HG03521 (cell line): Measurements from ENCODE around the gene ADARB2.

ENCODE experiments used
- ATAC-seq: cut with Tn5 transposase; IDR thresholded peaks from one replicate; pipeline ENCODE4 v1.9.1; 2021; ENCODE audit warnings: mild to moderate bottlenecking, moderate library complexity; ENCODE audit not compliant: unreplicated experiment

The ADARB2 gene

GRCh38 chr10:1687190-1687589, 50.1 kb downstream of the ADARB2 start:
- no peak for ATAC-seq

- no peak for ATAC-seq
These were observed 50.9 kb downstream of the ADARB2 start for GRCh38 chr10:1686491-1686749.

- no peak for ATAC-seq
These were observed 51.4 kb downstream of the ADARB2 start for GRCh38 chr10:1685699-1686490.

GRCh38 chr10:1684991-1685390, 52.3 kb downstream of the ADARB2 start:
- no peak for ATAC-seq

- no peak for ATAC-seq
These were observed 53.7 kb downstream of the ADARB2 start for GRCh38 chr10:1683649-1684048.

GRCh38 chr10:1679821-1680650, 57.3 kb downstream of the ADARB2 start:
- no peak for ATAC-seq

- no peak for ATAC-seq
These were observed 59.2 kb downstream of the ADARB2 start for GRCh38 chr10:1678084-1678483.

- ATAC-seq: no peak
These were observed 59.9 kb downstream of the ADARB2 start for GRCh38 chr10:1677307-1677939.

- ATAC-seq: no peak
These were observed 62.8 kb downstream of the ADARB2 start for GRCh38 chr10:1674501-1674900.

GRCh38 chr10:1673568-1674345, 63.6 kb downstream of the ADARB2 start:
- no peak for ATAC-seq

GRCh38 chr10:1672001-1672781, 65.1 kb downstream of the ADARB2 start:
- ATAC-seq: no peak

GRCh38 chr10:1671366-1672000, 65.8 kb downstream of the ADARB2 start:
- no peak for ATAC-seq

- ATAC-seq: no peak
These were observed 66.6 kb downstream of the ADARB2 start for GRCh38 chr10:1670541-1671365.

GRCh38 chr10:1669433-1669832, 67.9 kb downstream of the ADARB2 start:
- ATAC-seq: no peak

- ATAC-seq: no peak
These were observed 68.9 kb downstream of the ADARB2 start for GRCh38 chr10:1668399-1668798.

- ATAC-seq: no peak
These were observed 69.9 kb downstream of the ADARB2 start for GRCh38 chr10:1667392-1667791.

GRCh38 chr10:1666147-1666546, 71.2 kb downstream of the ADARB2 start:
- ATAC-seq: no peak

GRCh38 chr10:1665681-1666080, 71.6 kb downstream of the ADARB2 start:
- ATAC-seq: no peak

- ATAC-seq: no peak
These were observed 72.2 kb downstream of the ADARB2 start for GRCh38 chr10:1665021-1665661.
